Fibroblast of lung (primary cell): ENCODE results near the gene GUCY2D.

Experiments used
- CTCF ChIP-seq, 2 donors: IDR thresholded peaks in 1 of 2; conservative IDR thresholded peaks in 1 of 2; 1 replicate in 1 of 2; 2 replicates in 1 of 2; pipeline ENCODE4 v1.5.1; 2011 to 2012; ENCODE audit warnings: low read length in 2 of 2, control low read depth in 1 of 2, inconsistent platforms in 1 of 2, low read depth in 1 of 2, mild to moderate bottlenecking in 1 of 2
- EZH2 ChIP-seq: IDR thresholded peaks from 2 replicates; pipeline ENCODE4 v1.5.1; 2012; ENCODE audit warnings: low read length, control low read depth, mild to moderate bottlenecking; ENCODE audit errors: missing control alignments

- TF ChIP-seq CTCF (conservative IDR thresholded peaks at IDR 0.05 in 1 of 2, IDR thresholded peaks at IDR 0.05 in 1 of 2; ENCODE audit: low read depth in 1 of 2, low read length in 2 of 2) (no peak), EZH2 (no peak)
These were observed 29.5 kb downstream of the GUCY2D start for GRCh38 chr17:8031950-8032349.
